ENCODE measurements around the gene ATXN7. TPM values are rescaled to one million over a fixed set of nuclear protein-coding genes. Genes with fewer than 3 reads are reported as not detected.

ATXN7 gene
- total and polyA plus RNA-seq, 10 of the 15 experiments (the other 5 are each of a cell fraction or from before 2014, with no cell fraction given), result 0.83 to 24.6 (median 8.5) TPM

DNA sequence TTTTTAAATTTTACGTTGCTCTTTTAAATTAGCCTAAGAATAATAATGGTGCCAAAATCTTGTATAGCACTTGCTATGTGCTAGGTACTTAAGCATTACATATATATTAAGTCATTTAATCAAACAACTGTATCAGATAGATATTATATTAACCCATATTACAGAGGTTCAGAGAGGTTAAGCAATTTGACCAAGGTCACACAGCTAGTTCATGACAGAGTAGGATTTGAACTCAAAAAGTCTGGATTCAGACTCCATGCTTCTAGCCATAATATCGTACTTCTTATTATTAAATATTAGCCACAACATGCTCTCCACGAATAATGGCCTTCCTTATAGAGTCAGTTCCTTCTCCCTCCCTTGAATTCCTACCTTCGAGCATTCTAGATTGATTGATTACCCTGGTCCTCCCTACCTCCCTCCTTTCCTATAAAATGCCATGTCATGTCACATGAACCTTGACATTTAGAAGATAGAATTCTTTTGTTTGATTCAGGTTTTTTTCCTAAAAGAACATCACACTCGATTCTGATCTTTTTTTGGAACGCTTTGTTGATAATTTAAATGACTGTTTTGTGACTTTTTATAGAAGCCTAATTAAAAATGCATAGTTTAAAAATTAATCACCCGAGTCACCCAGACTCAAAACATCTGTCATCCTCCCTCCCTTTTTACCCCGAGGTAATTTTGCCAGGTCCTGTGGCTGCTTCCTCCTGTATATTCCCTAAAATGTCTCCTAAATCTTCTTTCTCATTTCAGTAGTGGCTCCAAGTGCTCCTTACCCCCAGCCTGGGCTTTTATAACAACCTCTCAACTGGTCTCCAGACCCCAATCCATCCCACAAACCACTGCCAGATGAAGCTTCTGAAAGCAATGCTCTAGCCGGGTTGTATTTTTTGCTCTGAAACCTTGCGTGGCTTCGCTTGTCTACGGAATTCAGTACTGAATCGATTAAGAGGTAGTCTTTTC, 168.2 kb downstream of the ATXN7 start:
- Histone ChIP-seq H3K79me2 (ENCODE audit: control insufficient read depth, insufficient read depth, low read length) (no peaks in the 10 kb centered on the region), H3K4me1 (ENCODE audit: control insufficient read depth, insufficient read depth, low read length) (no peaks in the 10 kb centered on the region; the same call in 1 of the 2 replicates), H3K27ac (ENCODE audit: control insufficient read depth, insufficient read depth) (no peak overlapping the region), H3K9ac (ENCODE audit: control insufficient read depth, insufficient read depth, low read length) (no peak overlapping the region), H3K36me3 (ENCODE audit: control insufficient read depth in 2 of 2, insufficient read depth in 2 of 2, low read length in 1 of 2) (no peaks in the 10 kb centered on the region), H2AFZ (ENCODE audit: control insufficient read depth, low read depth, low read length) (no peak overlapping the region), H3K9me3 (replicated peaks; ENCODE audit: control insufficient read depth, insufficient read depth, low read length) (no peaks in the 10 kb centered on the region; the same call in 2 of the 3 replicates), H3K4me2 (ENCODE audit: control insufficient read depth, insufficient read depth) (no peak overlapping the region), H3K4me3 (no peak overlapping the region), H4K20me1 (ENCODE audit: control insufficient read depth, insufficient read depth) (no peaks in the 10 kb centered on the region), H3K27me3 (replicated peaks in 1 of 2; ENCODE audit: control insufficient read depth in 2 of 2, insufficient read depth in 2 of 2, low read length in 1 of 2) (no peaks in the 10 kb centered on the region)
- ChIA-PET RAD21 (ENCODE audit: unreplicated experiment) (interaction anchor here (0.6 to 3.1 kb wide), 9 partner anchors 132 to 499 kb away, joined by 3 to 47 read pairs (median 7); partner anchors contain the start of gene PRICKLE2), CTCF (interaction anchor here (0.6 to 6.3 kb wide), 19 partner anchors 8 to 475 kb away, joined by 3 to 99 read pairs (median 5); partner anchors contain the start of gene PRICKLE2), POLR2A (no interaction called here), SMC1A (ENCODE audit: uncharacterized antibody, unreplicated experiment) (interaction anchor here (0.6 to 7.3 kb wide), 15 partner anchors 9 to 453 kb away, joined by 3 to 98 read pairs (median 4); partner anchors contain the start of gene PRICKLE2)
- in situ Hi-C loops (cut with MboI), result loop anchor here (5.0 kb wide), 1 partner anchor 450 kb away; no protein-coding TSS in a partner anchor
- FAIRE-seq, result no peak
- DNase-seq (ENCODE audit: low read depth, low spot score), result no peak
- BruUV-seq (replicated peaks), result no TSS peak
- ATAC-seq, result no peak
- 50% methylated on average over 13 of the region's 13 CpGs for WGBS (ENCODE audit: insufficient coverage, insufficient replicate concordance, low lambda C conversion rate, missing lambda C conversion rate)
- TF ChIP-seq NFXL1 (IDR thresholded peaks at IDR 0.05; ENCODE audit: borderline replicate concordance) (peak; percentile 90), ZNF217 (IDR thresholded peaks at IDR 0.05) (0 out of 2 replicates have a peak, but pooled peaks have one; percentile 30), DPF2 (IDR thresholded peaks at IDR 0.05) (no peak), SMARCA5 (IDR thresholded peaks at IDR 0.05) (no peak)
- intact Hi-C loops (cut with micrococcal nuclease; ENCODE audit: unreplicated experiment), result loop anchor here (10.0 kb wide), 1 partner anchor 193 kb away; the partner anchor contains the start of gene PRICKLE2

Data from GM12878 (cell line).